ENCODE results near the gene IFITM1. TPM values are rescaled to one million over a fixed set of nuclear protein-coding genes. Genes with fewer than 3 reads are reported as not detected.
A peak's percentile ranks its signal among the peaks of the same experiment; 100 is the strongest.

Gene IFITM1
- total RNA-seq, 1 experiment from 2014 or later = 4.8 TPM

GRCh38 chr11:288478-289397, 25.1 kb upstream of the IFITM1 start, which contains the start of gene PGGHG:
Gene PGGHG (plus strand): TSS chr11:289126. CDS start chr11:289817, 691 bp downstream.
- TF ChIP-seq CTCF (IDR thresholded peaks at IDR 0.05; ENCODE audit: unreplicated experiment) = no peak
- H3K27ac Mint-ChIP-seq (ENCODE audit: low read depth, unreplicated experiment) = no peak within 1 kb of the TSS

DNA sequence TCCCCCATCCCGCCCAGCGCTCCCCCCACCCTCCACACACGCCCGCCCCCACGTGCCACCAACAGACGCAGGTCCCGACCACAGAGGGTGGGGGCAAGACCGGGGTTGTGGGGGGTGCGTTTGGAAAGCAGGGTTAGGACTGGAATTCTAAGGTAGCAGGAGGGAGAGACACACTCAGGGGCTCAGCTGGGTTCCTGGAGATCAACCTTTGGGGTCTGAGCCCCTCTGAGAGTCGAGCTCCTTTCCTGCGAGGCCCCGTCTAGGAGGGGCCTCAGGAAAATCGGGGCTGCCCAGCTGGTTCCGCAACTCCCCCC, 24.5 kb upstream of the IFITM1 start:
- CTCF ChIA-PET = interaction anchor here (0.6 to 0.9 kb wide), 2 partner anchors 10 to 19 kb away, joined by 3 read pairs; no protein-coding TSS in a partner anchor
- POLR2A ChIA-PET = interaction anchor here (1.1 kb wide), 1 partner anchor 82 kb away, joined by 3 read pairs; the partner anchor contains the start of genes BET1L and RIC8A
- no peak overlapping the region for H3K27ac Mint-ChIP-seq (ENCODE audit: low read depth, unreplicated experiment)

More at GRCh38 chr11:288478-289397, 25.1 kb upstream of the IFITM1 start, which contains the start of gene PGGHG:
- Mint-ChIP-seq H3K27me3 (ENCODE audit: insufficient read depth, unreplicated experiment) (peaks cover 15% of the 10 kb centered on the region), H3K4me3 (ENCODE audit: unreplicated experiment) (peak within 1 kb of the TSS; percentile 66), H3K4me1 (ENCODE audit: insufficient read depth, unreplicated experiment) (peaks cover 3% of the 10 kb centered on the region), H3K36me3 (ENCODE audit: insufficient read depth, unreplicated experiment) (no peaks in the 10 kb centered on the region), H3K9me3 (ENCODE audit: unreplicated experiment) (no peaks in the 10 kb centered on the region)
- ChIA-PET POLR2A (interaction anchor here (0.6 to 1.1 kb wide), 4 partner anchors 21 to 105 kb away, joined by 3 to 4 read pairs (median 4); partner anchors contain the start of genes BET1L and RIC8A), CTCF (interaction anchor here (0.9 kb wide), 1 partner anchor 10 kb away, joined by 3 read pairs; no protein-coding TSS in a partner anchor)
- intact Hi-C loops (cut with micrococcal nuclease) = no loop called here
- no TSS peak for BruUV-seq (replicated peaks)
- peak; percentile 32 for DNase-seq (ENCODE audit: unreplicated experiment)

DNA sequence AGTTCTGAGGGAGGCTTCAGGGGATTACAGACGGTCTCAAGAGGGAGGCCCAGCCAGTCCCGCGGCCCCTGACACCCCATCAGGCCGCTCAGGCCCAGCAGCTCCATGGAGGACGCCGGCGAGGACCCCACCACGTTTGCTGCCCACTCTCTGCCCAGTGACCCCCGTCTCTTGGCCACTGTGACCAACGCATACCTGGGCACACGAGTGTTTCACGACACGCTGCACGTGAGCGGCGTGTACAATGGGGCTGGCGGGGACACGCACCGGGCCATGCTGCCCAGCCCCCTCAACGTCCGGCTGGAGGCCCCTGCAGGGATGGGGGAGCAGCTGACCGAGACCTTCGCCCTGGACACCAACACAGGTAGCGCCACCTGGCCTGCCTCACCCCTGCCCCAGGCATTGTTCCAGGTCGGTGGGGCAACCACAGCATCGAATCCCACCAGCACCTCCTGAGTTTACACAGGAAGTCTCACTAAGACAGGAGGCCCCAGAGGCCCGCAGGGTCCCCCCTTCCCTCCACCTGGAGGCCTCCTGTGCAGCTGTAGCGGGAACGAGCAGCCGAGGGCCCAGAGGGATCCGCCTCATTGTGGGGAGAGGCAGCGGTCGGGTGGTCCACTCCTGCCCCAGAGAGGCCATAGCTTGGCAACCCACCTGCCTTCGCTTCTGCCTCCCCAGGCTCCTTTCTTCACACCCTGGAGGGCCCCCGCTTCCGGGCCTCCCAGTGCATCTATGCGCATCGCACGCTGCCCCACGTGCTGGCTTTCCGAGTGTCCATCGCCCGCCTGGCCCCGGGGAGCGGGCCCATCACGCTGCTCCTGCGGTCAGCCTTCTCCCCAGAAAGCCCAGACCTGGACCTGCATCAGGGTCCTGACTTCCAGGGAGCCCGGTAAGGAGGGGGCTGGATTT, 23.9 kb upstream of the IFITM1 start:
- DNase-seq (ENCODE audit: unreplicated experiment) = no peak
- no TSS peak for BruUV-seq (replicated peaks)
- TF ChIP-seq CTCF (IDR thresholded peaks at IDR 0.05; ENCODE audit: unreplicated experiment) = no peak
- intact Hi-C loops (cut with micrococcal nuclease) = no loop called here
- POLR2A ChIA-PET = interaction anchor here (1.1 kb wide), 1 partner anchor 83 kb away, joined by 3 read pairs; the partner anchor contains the start of genes BET1L and RIC8A
- H3K36me3 Mint-ChIP-seq (ENCODE audit: insufficient read depth, unreplicated experiment) = no peaks in the 10 kb centered on the region
- H3K27me3 Mint-ChIP-seq (ENCODE audit: insufficient read depth, unreplicated experiment) = peaks cover 15% of the 10 kb centered on the region
- H3K4me1 Mint-ChIP-seq (ENCODE audit: insufficient read depth, unreplicated experiment) = no peaks in the 10 kb centered on the region
- H3K9me3 Mint-ChIP-seq (ENCODE audit: unreplicated experiment) = no peaks in the 10 kb centered on the region
- CTCF ChIA-PET = interaction anchor here (0.6 to 0.9 kb wide), 3 partner anchors 9 to 39 kb away, joined by 3 read pairs; no protein-coding TSS in a partner anchor
- peak overlapping the region; percentile 39 for H3K4me3 Mint-ChIP-seq (ENCODE audit: unreplicated experiment)
- H3K27ac Mint-ChIP-seq (ENCODE audit: low read depth, unreplicated experiment) = no peak overlapping the region

More for the DNA sequence above, 24.5 kb upstream of the IFITM1 start:
- BruUV-seq (replicated peaks) = no TSS peak
- intact Hi-C loops (cut with micrococcal nuclease) = no loop called here
- Mint-ChIP-seq H3K9me3 (ENCODE audit: unreplicated experiment) (no peaks in the 10 kb centered on the region), H3K4me3 (ENCODE audit: unreplicated experiment) (peak overlapping the region; percentile 39), H3K36me3 (ENCODE audit: insufficient read depth, unreplicated experiment) (no peaks in the 10 kb centered on the region), H3K4me1 (ENCODE audit: insufficient read depth, unreplicated experiment) (no peaks in the 10 kb centered on the region), H3K27me3 (ENCODE audit: insufficient read depth, unreplicated experiment) (peaks cover 15% of the 10 kb centered on the region)
- no peak for TF ChIP-seq CTCF (IDR thresholded peaks at IDR 0.05; ENCODE audit: unreplicated experiment)
- DNase-seq (ENCODE audit: unreplicated experiment) = no peak
